Ovary (tissue), 9 donors: ENCODE measurements around the gene FGD4. TPM values are rescaled to one million over a fixed set of nuclear protein-coding genes. Genes with fewer than 3 reads are reported as not detected.

Experiments used
- DNase-seq, 5 donors: peaks; one replicate each; pipeline ENCODE4 v3.0.0-alpha.2; 2019 to 2020
- H3K27ac ChIP-seq, 2 donors: fragments of 200-600 bp; one replicate each; pipeline versions ENCODE4 v1.5.1 to v1.8.0; 2019 to 2022
- H3K27me3 ChIP-seq: fragments of 200-600 bp; one replicate; pipeline ENCODE4 v1.8.0; 2022
- H3K36me3 ChIP-seq: fragments of 200-600 bp; sonication (generic); one replicate; pipeline ENCODE4 v1.5.1; 2019
- H3K4me1 ChIP-seq: one replicate; pipeline ENCODE4 v1.8.1; 2013; ENCODE audit warnings: mild to moderate bottlenecking, moderate library complexity; ENCODE audit not compliant: insufficient read depth
- H3K4me3 ChIP-seq: fragments of 200-600 bp; sonication (generic); one replicate; pipeline ENCODE4 v1.5.1; 2017
- H3K9me3 ChIP-seq, 2 donors: fragments of 200-600 bp in 1 of 2; sonication (generic) in 1 of 2; one replicate each; pipeline versions ENCODE4 v1.5.1 to v1.8.1; 2013 to 2019; ENCODE audit warnings: mild to moderate bottlenecking in 1 of 2, moderate library complexity in 1 of 2
- EP300 ChIP-seq: sonication (generic); formaldehyde crosslinking; IDR thresholded peaks from one replicate; pipeline ENCODE4 v1.6.1; 2017; ENCODE audit warnings: antibody characterized with exemption
- POLR2A ChIP-seq: fragments of 450-650 bp; IDR thresholded peaks from one replicate; pipeline ENCODE4 v1.6.1; 2017; ENCODE audit warnings: antibody characterized with exemption, mild to moderate bottlenecking, moderate library complexity
- WGBS, 3 donors: extraction: QIAGEN DNeasy Blood & Tissue Kit in 1 of 3; methylation state at CpG; one replicate each; pipeline versions ENCODE4 v1.1.5 to v1.1.7; 2013 to 2017; 5-methylcytosine and 5-hydroxymethylcytosine counted together
- intact Hi-C, 4 donors: fragments of 100-400 bp; cut with DNase I; formaldehyde crosslinking; loops; one replicate each; pipeline versions ENCODE4 v1.11.0 to v1.15.1; 2022 to 2023
- polyA plus RNA-seq, 2 donors: library from polyadenylated mRNA; stranded (reverse); fragments of 200-250 nt in 1 of 2; fragments of 350-450 nt in 1 of 2; fragmentation: Illumina TruSeq in 1 of 2; extraction: RNeasy Lipid Tissue Mini Kit (QIAGEN cat#74804) in 1 of 2; gene quantifications; one replicate each; pipeline ENCODE4 v1.2.3, GENCODE V29; 2013 to 2014
- total RNA-seq, 7 donors: library from RNA; depleted of rRNA in 2 of 7; stranded (reverse); fragments of >200 nt in 2 of 7; fragmentation: NEBNext Ultra II Directional in 3 of 7; extraction: Animal tissue kit (Norgen Biotek cat#: 25700) in 3 of 7; gene quantifications; one replicate each; pipeline versions ENCODE4 v1.1.0 to v1.2.4, GENCODE V29; 2016 to 2023
- TF ChIP-seq, protein P1 (sequence below), 3 donors: fragments of 450-650 bp in 2 of 3; fragments of 200-600 bp in 1 of 3; IDR thresholded peaks; one replicate each; pipeline versions ENCODE4 v1.5.1 to v1.8.0; 2016 to 2022; ENCODE audit warnings: antibody characterized with exemption in 3 of 3, mild to moderate bottlenecking in 1 of 3
- donor health status: DM: no; HTN: no; CAD: no; lungs with moderate emphysema.
- donor health status: DM: no; HTN: no; CAD: no.
- donor health status: Bipolar disorder and iron deficiency.
- donor health status: DM: yes; HTN: yes; CAD: no.
- donor health status: DM: no; HTN: no; CAD: no.
- donor health status: DM: yes; HTN: yes; CAD: no.

FGD4 gene
- total and polyA plus RNA-seq, 9 donors, result 14.6 to 85.0 (median 51.6) TPM

DNA sequence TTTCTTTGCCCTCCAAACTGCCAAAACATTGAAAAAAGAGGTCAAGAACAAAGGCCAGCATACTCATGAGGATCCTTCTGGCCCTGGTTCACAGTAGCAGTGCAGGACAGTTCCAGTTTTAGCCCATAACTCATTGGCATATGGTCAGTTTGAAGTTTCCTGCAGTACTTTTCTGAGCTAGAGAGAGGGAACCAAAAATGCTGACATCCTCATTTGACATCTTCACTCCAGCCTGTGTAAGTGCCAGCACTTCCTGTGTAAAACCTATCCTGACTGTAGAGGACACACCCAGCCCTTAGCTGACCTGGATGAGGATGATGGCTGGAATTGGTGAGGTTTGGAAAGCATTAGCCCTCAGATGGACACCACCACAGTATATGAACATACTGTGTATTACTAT is 84.1 kb downstream of the FGD4 start:
- no peak for TF ChIP-seq POLR2A
- TF ChIP-seq EP300, result no peak
- TF ChIP-seq, protein P1, sequence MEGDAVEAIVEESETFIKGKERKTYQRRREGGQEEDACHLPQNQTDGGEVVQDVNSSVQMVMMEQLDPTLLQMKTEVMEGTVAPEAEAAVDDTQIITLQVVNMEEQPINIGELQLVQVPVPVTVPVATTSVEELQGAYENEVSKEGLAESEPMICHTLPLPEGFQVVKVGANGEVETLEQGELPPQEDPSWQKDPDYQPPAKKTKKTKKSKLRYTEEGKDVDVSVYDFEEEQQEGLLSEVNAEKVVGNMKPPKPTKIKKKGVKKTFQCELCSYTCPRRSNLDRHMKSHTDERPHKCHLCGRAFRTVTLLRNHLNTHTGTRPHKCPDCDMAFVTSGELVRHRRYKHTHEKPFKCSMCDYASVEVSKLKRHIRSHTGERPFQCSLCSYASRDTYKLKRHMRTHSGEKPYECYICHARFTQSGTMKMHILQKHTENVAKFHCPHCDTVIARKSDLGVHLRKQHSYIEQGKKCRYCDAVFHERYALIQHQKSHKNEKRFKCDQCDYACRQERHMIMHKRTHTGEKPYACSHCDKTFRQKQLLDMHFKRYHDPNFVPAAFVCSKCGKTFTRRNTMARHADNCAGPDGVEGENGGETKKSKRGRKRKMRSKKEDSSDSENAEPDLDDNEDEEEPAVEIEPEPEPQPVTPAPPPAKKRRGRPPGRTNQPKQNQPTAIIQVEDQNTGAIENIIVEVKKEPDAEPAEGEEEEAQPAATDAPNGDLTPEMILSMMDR (IDR thresholded peaks at IDR 0.05), result no peak
- Histone ChIP-seq H3K36me3 (no peaks in the 10 kb centered on the region), H3K27ac (no peak overlapping the region), H3K4me3 (no peak overlapping the region), H3K27me3 (no peaks in the 10 kb centered on the region), H3K4me1 (peaks cover 4% of the 10 kb centered on the region), H3K9me3 (no peaks in the 10 kb centered on the region)
- DNase-seq, result no peak
- intact Hi-C loops, result no loop called here

DNA sequence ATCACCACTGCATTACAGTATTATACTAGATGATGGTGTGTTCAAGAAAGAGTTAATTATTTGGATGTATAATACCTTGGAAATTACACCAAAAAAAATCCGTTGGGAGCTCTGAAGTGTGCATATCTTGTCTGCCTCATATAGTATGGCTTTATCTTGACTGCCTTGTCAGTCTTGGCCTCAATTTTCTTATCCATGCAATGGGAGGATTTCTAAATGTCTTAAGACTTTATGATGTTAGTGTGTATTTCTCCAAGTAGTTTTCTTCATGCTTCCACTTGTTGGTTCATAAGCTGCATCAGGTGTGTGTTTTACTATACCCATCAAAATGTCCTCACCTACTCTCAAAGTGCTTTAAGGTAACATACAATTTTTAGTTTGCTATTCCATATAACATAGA is 84.6 kb downstream of the FGD4 start:
- TF ChIP-seq POLR2A (no peak), EP300 (no peak)
- TF ChIP-seq, protein P1 (IDR thresholded peaks at IDR 0.05), result no peak
- DNase-seq, result no peak
- Histone ChIP-seq H3K27ac (no peak overlapping the region), H3K4me3 (no peak overlapping the region), H3K4me1 (peaks cover 4% of the 10 kb centered on the region), H3K36me3 (no peaks in the 10 kb centered on the region), H3K9me3 (no peaks in the 10 kb centered on the region), H3K27me3 (no peaks in the 10 kb centered on the region)
- WGBS, 3 donors, result 40 to 63% (median 52%) methylated on average over 1 of the region's 1 CpG
- intact Hi-C loops, result no loop called here

DNA sequence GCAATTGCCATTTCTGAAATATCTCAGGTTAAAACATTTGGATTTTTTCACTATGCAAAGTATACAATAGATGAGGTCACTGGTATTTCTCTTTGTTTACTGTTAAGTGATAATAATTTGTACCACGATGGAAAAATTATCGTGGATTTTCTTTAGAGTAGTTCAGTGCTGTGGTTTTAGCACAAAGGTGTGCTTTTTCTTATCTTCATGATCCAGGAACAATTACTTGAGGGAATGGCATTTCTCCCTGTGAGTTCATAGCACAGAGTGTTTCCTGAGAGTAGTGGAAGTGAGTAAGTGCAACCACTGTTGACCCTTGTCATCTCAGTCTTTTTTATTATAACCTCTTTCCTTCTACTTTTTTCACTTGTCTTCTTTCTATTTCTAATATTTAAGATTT is 86.8 kb downstream of the FGD4 start:
- intact Hi-C loops, result no loop called here
- 36 to 45% (median 45%) methylated on average over 2 of the region's 2 CpGs for WGBS, 3 donors
- no peak overlapping the region for H3K4me3 ChIP-seq
- H3K9me3 ChIP-seq, result no peaks in the 10 kb centered on the region
- H3K27ac ChIP-seq, result no peak overlapping the region
- H3K27me3 ChIP-seq, result no peaks in the 10 kb centered on the region
- DNase-seq, result no peak
- peaks cover 4% of the 10 kb centered on the region for H3K4me1 ChIP-seq
- no peak for TF ChIP-seq POLR2A
- TF ChIP-seq, protein P1 (IDR thresholded peaks at IDR 0.05), result no peak
- TF ChIP-seq EP300, result no peak
- no peaks in the 10 kb centered on the region for H3K36me3 ChIP-seq

DNA sequence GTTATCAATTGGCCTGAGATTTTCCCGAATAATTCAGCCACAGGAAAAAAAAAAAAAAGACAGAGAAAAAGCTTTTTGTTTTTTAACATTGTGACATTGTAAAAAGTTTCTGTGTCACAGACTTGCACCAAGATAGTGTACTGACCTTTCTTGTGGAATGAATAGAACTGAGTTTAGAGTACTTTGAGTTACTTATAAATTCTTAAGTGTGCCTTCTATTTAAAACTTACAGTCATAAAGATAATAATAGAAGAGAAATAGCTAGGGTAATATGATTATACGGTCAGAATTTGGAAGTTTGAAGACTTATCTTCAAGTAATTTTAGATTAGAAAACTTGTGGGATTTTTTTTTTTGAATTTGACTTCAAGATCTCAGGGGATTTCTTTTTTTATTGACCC is 88.8 kb downstream of the FGD4 start:
- H3K9me3 ChIP-seq, result no peaks in the 10 kb centered on the region
- intact Hi-C loops, result no loop called here
- peaks cover 4% of the 10 kb centered on the region for H3K4me1 ChIP-seq
- DNase-seq, result no peak
- no peak overlapping the region for H3K27ac ChIP-seq
- H3K27me3 ChIP-seq, result no peaks in the 10 kb centered on the region
- no peak overlapping the region for H3K4me3 ChIP-seq
- H3K36me3 ChIP-seq, result no peaks in the 10 kb centered on the region
- 22 to 57% (median 23%) methylated on average over 2 of the region's 2 CpGs for WGBS, 3 donors
- TF ChIP-seq POLR2A, result no peak
- TF ChIP-seq, protein P1 (IDR thresholded peaks at IDR 0.05), result no peak
- no peak for TF ChIP-seq EP300

DNA sequence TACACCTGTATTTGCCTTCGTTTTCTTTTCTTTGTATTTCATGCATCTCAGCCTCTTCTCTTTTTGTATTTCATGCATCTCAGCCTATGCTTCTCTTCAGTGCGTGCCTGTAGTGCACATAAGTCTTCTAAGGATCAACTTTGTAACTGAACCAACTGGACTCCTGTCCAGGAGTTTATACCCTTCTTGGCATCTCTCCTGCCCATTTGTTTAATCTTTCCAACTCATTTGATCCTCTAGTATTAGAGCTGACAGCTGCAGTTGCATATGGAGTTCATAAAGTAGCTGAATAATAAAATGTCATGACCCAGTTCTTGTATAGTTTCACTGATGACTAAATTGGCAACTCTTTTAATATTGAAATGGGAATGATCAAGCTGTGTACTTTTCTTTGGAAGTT is 89.7 kb downstream of the FGD4 start:
- WGBS, 3 donors, result 50 to 94% (median 92%) methylated on average over 2 of the region's 2 CpGs

More for the DNA sequence above, 89.7 kb downstream of the FGD4 start:
- Histone ChIP-seq H3K4me3 (no peak overlapping the region), H3K27me3 (no peaks in the 10 kb centered on the region), H3K27ac (no peak overlapping the region), H3K36me3 (no peaks in the 10 kb centered on the region), H3K4me1 (no peaks in the 10 kb centered on the region), H3K9me3 (no peaks in the 10 kb centered on the region)
- DNase-seq, result no peak
- TF ChIP-seq, protein P1 (IDR thresholded peaks at IDR 0.05), result no peak
- TF ChIP-seq POLR2A, result no peak
- intact Hi-C loops, result no loop called here
